GM08714 (cell line): Measurements from ENCODE around the gene NIT1.

Experiments
- H3K4me3 ChIP-seq: fragments of 200-500 bp; sonication (Bioruptor generic); 2 replicates; pipeline ENCODE4 v1.5.1; 2014; ENCODE audit warnings: mild to moderate bottlenecking, low read length, inconsistent platforms
- ZNF274 ChIP-seq: IDR thresholded peaks from 2 replicates; pipeline ENCODE4 v1.6.1; 2012; ENCODE audit warnings: mild to moderate bottlenecking, low read depth, low read length

The NIT1 gene, protein sequence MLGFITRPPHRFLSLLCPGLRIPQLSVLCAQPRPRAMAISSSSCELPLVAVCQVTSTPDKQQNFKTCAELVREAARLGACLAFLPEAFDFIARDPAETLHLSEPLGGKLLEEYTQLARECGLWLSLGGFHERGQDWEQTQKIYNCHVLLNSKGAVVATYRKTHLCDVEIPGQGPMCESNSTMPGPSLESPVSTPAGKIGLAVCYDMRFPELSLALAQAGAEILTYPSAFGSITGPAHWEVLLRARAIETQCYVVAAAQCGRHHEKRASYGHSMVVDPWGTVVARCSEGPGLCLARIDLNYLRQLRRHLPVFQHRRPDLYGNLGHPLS

GRCh38 chr1:161117759-161118581 is at the start of gene NIT1, which contains the start of gene PFDN2:
Gene NIT1, plus strand, starts transcription at chr1:161118105. Its CDS starts 72 bp downstream, at chr1:161118177.
Gene PFDN2, minus strand, starts transcription at chr1:161118037. Its CDS starts 11 bp downstream, at chr1:161118026.
- TF ChIP-seq ZNF274, result no peak
- peak within 1 kb of the TSS; percentile 91 for H3K4me3 ChIP-seq

GRCh38 chr1:161068306-161069234 is 49.3 kb upstream of the NIT1 start:
- H3K4me3 ChIP-seq, result peak overlapping the region; percentile 73

DNA sequence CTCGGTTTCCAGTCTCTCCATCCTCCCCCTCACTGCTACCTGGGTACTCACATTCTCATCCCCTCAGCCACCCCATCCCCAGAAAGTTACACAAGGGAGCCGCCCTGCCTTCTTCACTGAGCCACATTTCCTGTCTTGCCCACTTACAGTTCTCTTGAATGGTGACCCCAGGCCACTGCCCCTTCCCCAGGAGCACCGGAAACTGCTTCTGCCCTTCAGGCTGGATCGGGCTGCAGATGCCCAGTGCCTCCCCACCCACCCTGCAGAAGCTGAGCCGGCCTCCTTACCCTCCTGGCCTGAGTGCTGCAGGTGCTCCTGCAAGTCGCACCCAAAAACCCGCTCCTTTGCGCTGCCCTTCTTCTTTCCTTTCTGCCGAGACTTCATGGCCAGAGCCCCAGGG is 48.7 kb upstream of the NIT1 start:
- TF ChIP-seq ZNF274, result no peak
- H3K4me3 ChIP-seq, result peak overlapping the region; percentile 73

More at GRCh38 chr1:161068306-161069234, 49.3 kb upstream of the NIT1 start:
- TF ChIP-seq ZNF274, result no peak

DNA sequence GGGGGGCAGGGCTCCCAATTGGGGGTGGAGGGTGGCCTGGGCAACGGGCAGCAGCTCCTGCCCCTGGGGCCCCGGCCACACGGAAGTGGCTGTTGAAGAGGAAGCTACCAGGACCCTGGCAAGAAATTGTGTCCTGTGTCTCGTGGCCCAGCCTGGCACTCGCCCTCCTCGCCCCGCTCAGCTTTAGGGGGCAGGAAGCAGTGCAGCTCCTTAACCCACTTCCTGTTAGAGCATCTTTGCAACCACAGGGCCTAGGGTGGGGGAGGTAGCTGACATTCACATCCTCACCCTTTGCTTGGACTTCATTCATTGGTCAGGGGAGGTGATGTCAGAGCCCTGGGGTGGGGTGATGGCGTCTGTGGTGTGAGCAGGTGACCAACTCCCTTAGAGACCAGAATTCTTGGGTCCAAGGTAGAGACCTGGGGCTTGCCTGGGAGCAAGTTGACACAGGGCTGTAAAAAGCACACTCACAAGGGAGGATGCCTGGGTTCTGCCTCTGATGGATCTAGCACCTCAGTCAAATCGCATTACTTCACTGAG is 48.1 kb upstream of the NIT1 start, which contains the start of gene ARHGAP30:
ARHGAP30 (minus strand) TSS at position 161 of the 540 bp plus-strand sequence. CDS start 267 bp downstream, outside the sequence.
- TF ChIP-seq ZNF274, result no peak
- H3K4me3 ChIP-seq, result peak within 1 kb of the TSS; percentile 73

DNA sequence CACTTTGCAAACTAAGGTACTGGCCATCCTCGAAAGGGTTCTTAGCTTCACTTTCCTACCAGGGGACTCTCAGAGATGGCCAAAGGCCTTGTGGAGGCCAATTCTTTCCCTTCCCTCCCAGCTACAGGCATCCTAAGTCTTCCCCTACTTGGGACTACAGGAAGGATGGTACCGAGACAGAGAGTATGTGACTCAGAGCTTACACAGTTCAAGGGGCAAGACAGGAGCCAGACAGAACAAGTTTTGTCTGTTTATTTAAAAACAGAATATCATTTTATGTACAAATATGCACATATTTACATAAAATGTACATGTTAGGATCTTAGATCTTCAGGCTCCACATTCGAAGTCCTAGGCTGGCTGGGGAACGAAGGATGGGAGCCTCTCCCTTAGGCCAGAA is 47.1 kb upstream of the NIT1 start:
- no peak for TF ChIP-seq ZNF274
- no peak overlapping the region for H3K4me3 ChIP-seq

- H3K4me3 ChIP-seq, result no peak overlapping the region
- TF ChIP-seq ZNF274, result no peak
Observed at GRCh38 chr1:161071886-161072371, 46.0 kb upstream of the NIT1 start.

DNA sequence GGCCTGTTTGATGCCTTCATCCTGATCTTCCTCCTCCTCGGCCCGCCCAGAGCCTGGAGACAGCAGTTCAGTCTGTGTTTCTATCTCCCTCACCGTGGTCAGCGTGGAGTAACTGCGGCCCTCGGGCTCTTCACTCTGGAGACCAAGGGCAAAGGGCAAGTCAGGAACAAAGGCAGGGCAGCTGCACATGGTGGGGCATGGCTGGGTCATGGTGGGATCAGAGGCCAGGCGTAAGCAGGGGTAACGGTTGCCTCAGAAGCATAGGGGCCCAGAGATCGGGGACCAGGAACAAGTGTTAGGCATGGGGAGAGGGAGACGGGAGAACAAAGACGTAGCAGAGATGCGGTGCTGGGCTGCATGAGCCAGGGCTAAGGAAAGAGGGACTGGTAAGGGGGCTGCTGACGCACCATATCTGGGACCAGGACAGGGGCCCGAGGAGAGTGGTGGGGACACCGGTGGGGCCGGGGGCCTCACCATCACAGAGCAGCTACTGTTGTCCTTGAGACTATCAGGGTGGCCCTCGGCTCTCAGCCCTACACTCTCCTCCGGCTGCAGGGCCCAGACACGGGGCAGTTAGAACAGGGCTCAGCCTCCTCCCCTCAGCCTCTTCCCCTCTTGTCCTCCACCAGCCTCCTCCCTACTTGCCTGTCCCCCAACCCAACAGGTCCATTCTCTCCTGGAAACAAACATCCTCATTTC is 45.0 kb upstream of the NIT1 start:
- H3K4me3 ChIP-seq, result no peak overlapping the region
- no peak for TF ChIP-seq ZNF274

- TF ChIP-seq ZNF274, result no peak
- no peak overlapping the region for H3K4me3 ChIP-seq
Observed at GRCh38 chr1:161073474-161074121, 44.3 kb upstream of the NIT1 start.

DNA sequence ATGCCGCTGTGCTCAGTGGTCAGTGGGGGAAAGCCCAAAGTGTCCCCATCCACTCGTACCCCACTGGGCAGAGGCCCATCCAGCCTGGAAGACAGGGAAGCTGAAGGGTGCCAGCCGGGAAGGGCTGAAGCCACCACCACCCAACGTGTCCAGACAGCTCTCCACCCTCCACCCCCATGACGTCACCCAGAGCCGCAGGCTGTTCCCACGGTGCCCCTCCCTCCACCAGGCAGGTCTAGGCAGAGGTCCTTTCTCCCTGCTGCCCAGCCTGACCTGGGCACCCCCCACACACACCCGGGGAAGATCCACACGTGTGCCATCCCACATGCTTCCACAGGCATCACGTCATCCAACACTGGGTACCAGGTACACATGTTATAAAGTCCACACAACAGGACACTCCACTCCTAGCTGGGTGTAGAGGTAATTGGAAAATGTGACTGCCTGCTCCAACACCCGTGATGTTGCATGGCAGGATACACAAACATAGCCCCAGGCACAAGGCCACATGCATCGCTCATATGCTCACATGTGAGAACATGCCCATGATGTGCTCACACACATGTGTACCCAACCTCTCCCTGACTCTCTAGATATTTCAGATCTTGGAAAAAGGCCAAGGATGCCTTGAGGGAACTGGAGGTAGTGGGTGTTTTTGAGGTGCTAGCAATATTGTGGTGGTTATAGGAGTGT is 43.1 kb upstream of the NIT1 start:
- no peak overlapping the region for H3K4me3 ChIP-seq
- TF ChIP-seq ZNF274, result no peak

GRCh38 chr1:161076410-161076809 is 41.5 kb upstream of the NIT1 start:
- TF ChIP-seq ZNF274, result no peak
- no peak overlapping the region for H3K4me3 ChIP-seq

- no peak for TF ChIP-seq ZNF274
- H3K4me3 ChIP-seq, result no peak overlapping the region
Observed at GRCh38 chr1:161077426-161077825, 40.5 kb upstream of the NIT1 start.
